H9 (cell line): ENCODE results near the gene CCSER2. TPM values are rescaled to one million over a fixed set of nuclear protein-coding genes. Genes with fewer than 3 reads are reported as not detected.

Experiments used
- DNase-seq: peaks from one replicate; pipeline ENCODE4 v3.0.0-alpha.2; 2017
- H2AFZ ChIP-seq: one replicate; pipeline ENCODE4 v1.6.1; 2013; ENCODE audit warnings: mild to moderate bottlenecking, low read length, control low read depth, moderate library complexity
- H2AK5ac ChIP-seq: 2 replicates; pipeline ENCODE4 v1.6.1; 2013; ENCODE audit warnings: low read length, control low read depth, mixed read lengths; ENCODE audit not compliant: insufficient read length
- H2BK120ac ChIP-seq: one replicate; pipeline ENCODE4 v1.6.1; 2013; ENCODE audit warnings: low read depth, mild to moderate bottlenecking, low read length, control low read depth, inconsistent platforms; ENCODE audit not compliant: poor library complexity, severe bottlenecking
- H2BK12ac ChIP-seq: 2 replicates; pipeline ENCODE4 v1.6.1; 2013; ENCODE audit warnings: low read length, control low read depth, mixed read lengths, low read depth; ENCODE audit not compliant: insufficient read length
- H2BK15ac ChIP-seq: 2 replicates; pipeline ENCODE4 v1.6.1; 2013; ENCODE audit warnings: low read depth, low read length, control low read depth
- H2BK20ac ChIP-seq: one replicate; pipeline ENCODE4 v1.6.1; 2013; ENCODE audit warnings: low read depth, mild to moderate bottlenecking, low read length, control low read depth, inconsistent platforms; ENCODE audit not compliant: poor library complexity, severe bottlenecking
- H2BK5ac ChIP-seq: 2 replicates; pipeline ENCODE4 v1.6.1; 2013; ENCODE audit warnings: low read length, control low read depth, mixed read lengths; ENCODE audit not compliant: insufficient read length
- H3K14ac ChIP-seq: 2 replicates; pipeline ENCODE4 v1.6.1; 2013; ENCODE audit warnings: low read length, control low read depth; ENCODE audit not compliant: insufficient read depth
- H3K18ac ChIP-seq: 2 replicates; pipeline ENCODE4 v1.6.1; 2013; ENCODE audit warnings: low read depth, mild to moderate bottlenecking, mixed read lengths, low read length, control low read depth; ENCODE audit not compliant: insufficient read length
- H3K23ac ChIP-seq: 2 replicates; pipeline ENCODE4 v1.6.1; 2013; ENCODE audit warnings: low read length, control low read depth, mixed read lengths, low read depth; ENCODE audit not compliant: insufficient read length
- H3K23me2 ChIP-seq: 2 replicates; pipeline ENCODE4 v1.6.1; 2013; ENCODE audit warnings: low read depth, mild to moderate bottlenecking, mixed read lengths, low read length, control low read depth; ENCODE audit not compliant: insufficient read length, poor library complexity, severe bottlenecking
- H3K27ac ChIP-seq: 2 replicates; pipeline ENCODE4 v1.5.1; 2013; ENCODE audit warnings: low read length, control low read depth, mixed read lengths, low read depth; ENCODE audit not compliant: insufficient read length
- H3K27me3 ChIP-seq: 2 replicates; pipeline ENCODE4 v1.6.1; 2013; ENCODE audit warnings: low read length, control low read depth, inconsistent platforms; ENCODE audit not compliant: insufficient read depth
- H3K4ac ChIP-seq: 2 replicates; pipeline ENCODE4 v1.6.1; 2013; ENCODE audit warnings: low read depth, mild to moderate bottlenecking, control low read depth, inconsistent platforms, low read length, moderate library complexity
- H3K4me1 ChIP-seq: 2 replicates; pipeline ENCODE4 v1.6.1; 2013; ENCODE audit warnings: low read length, control low read depth, inconsistent platforms; ENCODE audit not compliant: insufficient read depth
- H3K4me2 ChIP-seq: 2 replicates; pipeline ENCODE4 v1.6.1; 2013; ENCODE audit warnings: low read length, control low read depth, mixed read lengths; ENCODE audit not compliant: insufficient read length, insufficient read depth
- H3K56ac ChIP-seq: 2 replicates; pipeline ENCODE4 v1.6.1; 2013; ENCODE audit warnings: low read depth, mild to moderate bottlenecking, mixed read lengths, low read length, control low read depth; ENCODE audit not compliant: insufficient read length
- H3K79me1 ChIP-seq: 2 replicates; pipeline ENCODE4 v1.6.1; 2013; ENCODE audit warnings: low read depth, mild to moderate bottlenecking, moderate library complexity, low read length, control low read depth, inconsistent platforms; ENCODE audit not compliant: insufficient read depth, poor library complexity, severe bottlenecking
- H3K79me2 ChIP-seq: 2 replicates; pipeline ENCODE4 v1.6.1; 2013; ENCODE audit warnings: low read length, control low read depth, inconsistent platforms; ENCODE audit not compliant: insufficient read depth
- H3K9ac ChIP-seq: 2 replicates; pipeline ENCODE4 v1.6.1; 2013; ENCODE audit warnings: low read length, control low read depth, mixed read lengths; ENCODE audit not compliant: insufficient read length; ENCODE audit errors: extremely low read depth
- H3K9me3 ChIP-seq: one replicate; pipeline ENCODE4 v1.6.1; 2013; ENCODE audit warnings: low read depth, low read length, inconsistent platforms; ENCODE audit not compliant: control insufficient read depth
- H3T11ph ChIP-seq: one replicate; pipeline ENCODE4 v1.6.1; 2013; ENCODE audit warnings: mild to moderate bottlenecking, low read length, control low read depth, inconsistent platforms
- H4K20me1 ChIP-seq: one replicate; pipeline ENCODE4 v1.6.1; 2013; ENCODE audit not compliant: control insufficient read depth, insufficient read length, insufficient read depth
- H4K5ac ChIP-seq: 2 replicates; pipeline ENCODE4 v1.6.1; 2013; ENCODE audit warnings: low read depth, mild to moderate bottlenecking, mixed read lengths, low read length, control low read depth; ENCODE audit not compliant: insufficient read length
- H4K8ac ChIP-seq: replicated peaks from 2 replicates; pipeline ENCODE4 v1.6.1; 2013; ENCODE audit warnings: low read length, control low read depth, mixed read lengths, low read depth; ENCODE audit not compliant: insufficient read length
- H4K91ac ChIP-seq: 2 replicates; pipeline ENCODE4 v1.6.1; 2013; ENCODE audit warnings: low read depth, mild to moderate bottlenecking, moderate library complexity, mixed read lengths, low read length, control low read depth; ENCODE audit not compliant: insufficient read length
- H3K27ac Mint-ChIP-seq, 3 experiments: 2 replicates in 2 of 3; 3 replicates in 1 of 3; pipeline ENCODE4 v1.8.0; 2020 to 2021; ENCODE audit warnings: mixed read lengths in 3 of 3, mild to moderate bottlenecking in 1 of 3, moderate library complexity in 1 of 3
- H3K27me3 Mint-ChIP-seq: 2 replicates; pipeline ENCODE4 v1.8.0; 2021; ENCODE audit warnings: low read depth, mild to moderate bottlenecking, moderate library complexity, mixed read lengths
- H3K36me3 Mint-ChIP-seq, 3 experiments: 2 replicates in 2 of 3; 3 replicates in 1 of 3; pipeline ENCODE4 v1.8.0; 2020 to 2021; ENCODE audit warnings: low read depth in 3 of 3, mixed read lengths in 3 of 3; ENCODE audit not compliant: insufficient read depth in 1 of 3
- H3K4me1 Mint-ChIP-seq, 2 experiments: 2 replicates each; pipeline ENCODE4 v1.8.0; 2020; ENCODE audit warnings: mixed read lengths in 2 of 2
- H3K4me3 Mint-ChIP-seq, 2 experiments: 2 replicates in 1 of 2; 3 replicates in 1 of 2; pipeline ENCODE4 v1.8.0; 2020 to 2021; ENCODE audit warnings: mild to moderate bottlenecking in 2 of 2, mixed read lengths in 2 of 2, moderate library complexity in 1 of 2
- H3K9me3 Mint-ChIP-seq, 2 experiments: 2 replicates in 1 of 2; 3 replicates in 1 of 2; pipeline ENCODE4 v1.8.0; 2020; ENCODE audit warnings: mild to moderate bottlenecking in 2 of 2, mixed read lengths in 2 of 2, moderate library complexity in 1 of 2
- WGBS: extraction: QIAGEN DNeasy Blood & Tissue Kit; methylation state at CpG from one replicate; pipeline ENCODE4 v1.1.7; 2013; ENCODE audit warnings: missing lambda C conversion rate, low lambda C conversion rate, mixed read lengths; ENCODE audit not compliant: insufficient read length; ENCODE audit errors: extremely low coverage; 5-methylcytosine and 5-hydroxymethylcytosine counted together
- total RNA-seq: library from RNA; stranded (reverse); gene quantifications from 2 replicates; pipeline ENCODE4 v1.2.1, GENCODE V29; 2021
- TF ChIP-seq, protein P1 (sequence below): fragments of 200-600 bp; sonication (generic); conservative IDR thresholded peaks from 3 replicates; pipeline ENCODE4 v1.8.0; 2021; ENCODE audit warnings: antibody characterized with exemption, mild to moderate bottlenecking

The CCSER2 gene
- total RNA-seq, 1 experiment from 2014 or later = 22.2 TPM

DNA sequence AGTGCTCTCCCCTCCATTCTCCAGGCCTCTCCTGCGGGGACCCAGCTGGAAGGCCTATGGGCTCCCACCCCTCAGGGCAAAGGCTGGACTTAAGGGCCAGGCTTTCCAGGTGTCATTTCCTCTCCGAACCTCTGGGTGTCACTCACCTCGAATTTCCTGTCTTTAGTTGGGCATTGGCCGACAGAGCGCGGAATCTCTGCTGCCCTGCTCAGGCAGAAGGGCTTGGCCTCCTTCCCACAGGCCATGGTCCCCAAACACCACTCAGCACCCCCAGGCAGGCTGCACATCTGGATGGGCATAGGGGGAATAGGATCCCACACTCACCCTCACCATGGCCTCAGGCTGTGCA lies 212.9 kb downstream of the CCSER2 start:
- peak; percentile 84 for DNase-seq
- no peak overlapping the region for H3K9ac ChIP-seq
- H3K27ac Mint-ChIP-seq = no peak overlapping the region
- H2BK120ac ChIP-seq = no peak overlapping the region
- H2AFZ ChIP-seq = no peak overlapping the region
- H2AK5ac ChIP-seq = no peak overlapping the region
- peak overlapping the region; percentile 70 to 74 for H3K4me3 Mint-ChIP-seq
- no CpG with 5 or more reads among the region's 6 CpGs for WGBS
- H3K9me3 Mint-ChIP-seq = peaks cover 6 to 10% of the 10 kb centered on the region in 2 experiments
- no peak overlapping the region for H2BK5ac ChIP-seq
- no peak overlapping the region for H2BK15ac ChIP-seq
- H3K23ac ChIP-seq = no peak overlapping the region
- H3K9me3 ChIP-seq = no peaks in the 10 kb centered on the region
- no peak overlapping the region for H3K4ac ChIP-seq
- H3K23me2 ChIP-seq = no peaks in the 10 kb centered on the region
- no peaks in the 10 kb centered on the region; the same call in 1 of the 2 replicates for H3K4me1 ChIP-seq
- no peak overlapping the region for H3K14ac ChIP-seq
- H2BK20ac ChIP-seq = no peak overlapping the region
- peaks cover 4% of the 10 kb centered on the region for H3K27me3 Mint-ChIP-seq
- H3K36me3 Mint-ChIP-seq = peaks cover 0 to 15% (median 3%) of the 10 kb centered on the region in 3 experiments; a peak in 4 of 7 replicates
- no peak overlapping the region for H3T11ph ChIP-seq
- H4K5ac ChIP-seq = no peak overlapping the region
- TF ChIP-seq, protein P1, sequence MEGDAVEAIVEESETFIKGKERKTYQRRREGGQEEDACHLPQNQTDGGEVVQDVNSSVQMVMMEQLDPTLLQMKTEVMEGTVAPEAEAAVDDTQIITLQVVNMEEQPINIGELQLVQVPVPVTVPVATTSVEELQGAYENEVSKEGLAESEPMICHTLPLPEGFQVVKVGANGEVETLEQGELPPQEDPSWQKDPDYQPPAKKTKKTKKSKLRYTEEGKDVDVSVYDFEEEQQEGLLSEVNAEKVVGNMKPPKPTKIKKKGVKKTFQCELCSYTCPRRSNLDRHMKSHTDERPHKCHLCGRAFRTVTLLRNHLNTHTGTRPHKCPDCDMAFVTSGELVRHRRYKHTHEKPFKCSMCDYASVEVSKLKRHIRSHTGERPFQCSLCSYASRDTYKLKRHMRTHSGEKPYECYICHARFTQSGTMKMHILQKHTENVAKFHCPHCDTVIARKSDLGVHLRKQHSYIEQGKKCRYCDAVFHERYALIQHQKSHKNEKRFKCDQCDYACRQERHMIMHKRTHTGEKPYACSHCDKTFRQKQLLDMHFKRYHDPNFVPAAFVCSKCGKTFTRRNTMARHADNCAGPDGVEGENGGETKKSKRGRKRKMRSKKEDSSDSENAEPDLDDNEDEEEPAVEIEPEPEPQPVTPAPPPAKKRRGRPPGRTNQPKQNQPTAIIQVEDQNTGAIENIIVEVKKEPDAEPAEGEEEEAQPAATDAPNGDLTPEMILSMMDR = peak; percentile 62
- H3K4me1 Mint-ChIP-seq = peaks cover 37% of the 10 kb centered on the region in 2 experiments
- H3K79me2 ChIP-seq = no peaks in the 10 kb centered on the region
- no peak overlapping the region for H4K8ac ChIP-seq
- H2BK12ac ChIP-seq = no peak overlapping the region
- H4K20me1 ChIP-seq = no peaks in the 10 kb centered on the region
- no peak overlapping the region for H3K18ac ChIP-seq
- no peak overlapping the region for H3K56ac ChIP-seq
- no peak overlapping the region for H4K91ac ChIP-seq
- H3K27me3 ChIP-seq = no peaks in the 10 kb centered on the region
- peak overlapping the region; percentile 42 for H3K4me2 ChIP-seq
- H3K27ac ChIP-seq = no peak overlapping the region
- no peaks in the 10 kb centered on the region for H3K79me1 ChIP-seq
